A549 treated with RU486 at 1 μM for 4 hours (cell line): ENCODE data around the gene NBDY. TPM values are rescaled to one million over a fixed set of nuclear protein-coding genes. Genes with fewer than 3 reads are reported as not detected.

Source experiments
- total RNA-seq: library from RNA; stranded (reverse); fragments of 200-300 nt; extraction: Qiagen RNA extraction; gene quantifications from 5 replicates; pipeline ENCODE4 v1.2.3, GENCODE V29; 2022; ENCODE audit warnings: low read depth

Gene NBDY
- total RNA-seq, result 52.9 to 64.4 TPM (median 58.0 TPM) in 5 replicates

GRCh38 chrX:56729152-56729850 lies at the start of gene NBDY:
Gene NBDY, plus strand, starts transcription at chrX:56729243. Its CDS starts 111 bp downstream, at chrX:56729354.

Other genes with a start within 250 kb of the NBDY start
- gene UBQLN2, start 165.6 kb upstream of the NBDY start, total RNA-seq, result 17.9 to 24.7 TPM (median 23.5 TPM) in 5 replicates